HG02759 (cell line): ENCODE data around the gene C18orf63.

Experiments
- ATAC-seq: cut with Tn5 transposase; IDR thresholded peaks from one replicate; pipeline ENCODE4 v1.9.1; 2021; ENCODE audit warnings: mild to moderate bottlenecking, moderate library complexity; ENCODE audit not compliant: unreplicated experiment

The C18orf63 gene

DNA sequence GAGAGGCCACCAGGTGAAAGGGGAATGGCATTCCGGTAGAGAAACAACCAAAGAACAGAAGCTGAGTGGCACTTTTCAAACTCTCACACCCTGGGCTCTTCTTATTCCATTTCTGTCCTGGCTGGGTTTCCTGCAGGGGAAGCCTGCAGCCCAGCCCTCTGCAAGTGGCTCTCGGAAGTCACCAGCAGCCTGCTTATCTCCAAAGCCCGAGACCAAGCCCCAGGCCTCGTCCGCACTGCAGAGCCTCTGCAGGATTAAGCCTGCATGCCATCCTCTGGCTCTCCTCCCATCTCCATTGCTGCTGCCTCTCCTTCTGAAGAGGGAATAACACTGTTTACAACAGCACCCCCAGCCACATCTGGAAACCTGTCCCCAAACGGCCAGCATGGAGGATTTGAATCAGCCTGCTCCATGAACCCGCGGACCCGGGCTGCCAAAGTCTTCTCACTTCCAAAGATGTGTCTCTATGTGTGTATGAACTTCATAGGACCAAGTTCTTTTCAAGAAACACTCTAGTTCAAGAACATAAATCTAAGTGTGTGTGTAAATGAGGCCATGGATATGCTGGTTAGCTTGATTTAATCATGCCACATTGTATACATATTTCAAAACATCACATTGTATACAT, 87.3 kb downstream of the C18orf63 start:
- ATAC-seq: no peak

- no peak for ATAC-seq
Measured at GRCh38 chr18:74407888-74408287, 92.2 kb downstream of the C18orf63 start.
